GM10248 (cell line): ENCODE data around the gene MAP3K19.
A peak's percentile ranks its signal among the peaks of the same experiment; 100 is the strongest.

ENCODE experiments used
- CTCF ChIA-PET: fragments of 300-600 bp; sonication (Branson Sonifier 250); formaldehyde crosslinking; extraction: SDS; loops from one replicate; lab custom pipeline; 2021; ENCODE audit warnings: antibody characterized with exemption; lab: Yijun Ruan, JAX
- POLR2A ChIA-PET: fragments of 350-650 bp; sonication (Branson Sonifier 250); formaldehyde crosslinking; extraction: SDS; loops from one replicate; lab custom pipeline; 2020; ENCODE audit warnings: antibody characterized with exemption; lab: Yijun Ruan, JAX
- DNase-seq: peaks from one replicate; pipeline ENCODE4 v3.0.0; 2012; ENCODE audit errors: extremely low spot score
- TF ChIP-seq, protein P1 (sequence below): IDR thresholded peaks from 2 replicates; pipeline ENCODE4 v1.5.1; 2012; ENCODE audit warnings: mild to moderate bottlenecking, low read depth; ENCODE audit errors: extremely low read depth, missing control alignments, control extremely low read depth

MAP3K19 gene

GRCh38 chr2:135004005-135004746 lies 43.1 kb downstream of the MAP3K19 start:
- DNase-seq = peak; percentile 82
- TF ChIP-seq, protein P1, sequence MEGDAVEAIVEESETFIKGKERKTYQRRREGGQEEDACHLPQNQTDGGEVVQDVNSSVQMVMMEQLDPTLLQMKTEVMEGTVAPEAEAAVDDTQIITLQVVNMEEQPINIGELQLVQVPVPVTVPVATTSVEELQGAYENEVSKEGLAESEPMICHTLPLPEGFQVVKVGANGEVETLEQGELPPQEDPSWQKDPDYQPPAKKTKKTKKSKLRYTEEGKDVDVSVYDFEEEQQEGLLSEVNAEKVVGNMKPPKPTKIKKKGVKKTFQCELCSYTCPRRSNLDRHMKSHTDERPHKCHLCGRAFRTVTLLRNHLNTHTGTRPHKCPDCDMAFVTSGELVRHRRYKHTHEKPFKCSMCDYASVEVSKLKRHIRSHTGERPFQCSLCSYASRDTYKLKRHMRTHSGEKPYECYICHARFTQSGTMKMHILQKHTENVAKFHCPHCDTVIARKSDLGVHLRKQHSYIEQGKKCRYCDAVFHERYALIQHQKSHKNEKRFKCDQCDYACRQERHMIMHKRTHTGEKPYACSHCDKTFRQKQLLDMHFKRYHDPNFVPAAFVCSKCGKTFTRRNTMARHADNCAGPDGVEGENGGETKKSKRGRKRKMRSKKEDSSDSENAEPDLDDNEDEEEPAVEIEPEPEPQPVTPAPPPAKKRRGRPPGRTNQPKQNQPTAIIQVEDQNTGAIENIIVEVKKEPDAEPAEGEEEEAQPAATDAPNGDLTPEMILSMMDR = peak; percentile 94
- POLR2A ChIA-PET = no interaction called here
- CTCF ChIA-PET = interaction anchor here (0.7 to 7.9 kb wide), 61 partner anchors 9 to 1383 kb away, joined by 3 to 133 read pairs (median 4); partner anchors contain the start of genes RAB3GAP1 and ZRANB3

GRCh38 chr2:135002836-135003235 lies 44.4 kb downstream of the MAP3K19 start:
- TF ChIP-seq, protein P1 = no peak
- ChIA-PET POLR2A (no interaction called here), CTCF (interaction anchor here (1.8 to 7.9 kb wide), 8 partner anchors 8 to 1382 kb away, joined by 7 to 133 read pairs (median 16); no protein-coding TSS in a partner anchor)
- DNase-seq = no peak

GRCh38 chr2:134999521-134999920 lies 47.7 kb downstream of the MAP3K19 start:
- ChIA-PET POLR2A (no interaction called here), CTCF (interaction anchor here (1.5 to 7.1 kb wide), 2 partner anchors 17 to 710 kb away, joined by 5 to 59 read pairs; no protein-coding TSS in a partner anchor)
- no peak for DNase-seq
- TF ChIP-seq, protein P1 = no peak

- TF ChIP-seq, protein P1 = peak; percentile 49
- ChIA-PET POLR2A (no interaction called here), CTCF (interaction anchor here (0.6 to 6.4 kb wide), 18 partner anchors 9 to 917 kb away, joined by 3 to 64 read pairs (median 4); no protein-coding TSS in a partner anchor)
Measured at GRCh38 chr2:134988994-134989605, 58.1 kb downstream of the MAP3K19 start.

DNA sequence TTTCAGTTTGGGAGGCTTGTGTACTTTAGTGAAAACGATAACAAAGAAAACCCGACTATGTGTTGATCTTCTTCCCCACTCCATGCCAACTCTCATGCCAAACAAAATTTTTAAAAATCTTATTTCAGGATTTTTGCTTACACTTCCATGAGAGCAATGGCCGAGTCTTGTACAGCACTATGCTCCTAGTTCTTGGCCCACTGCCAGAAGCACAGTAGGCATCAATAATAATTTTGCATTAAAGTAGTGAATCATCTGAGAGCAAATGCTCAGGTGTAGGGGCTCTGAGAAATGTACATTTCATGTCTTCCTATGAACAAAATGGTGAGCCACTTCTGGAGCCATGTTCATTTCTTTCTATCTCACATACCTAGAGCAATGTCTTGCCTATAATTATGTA lies 62.2 kb downstream of the MAP3K19 start:
- no peak for DNase-seq
- ChIA-PET POLR2A (no interaction called here), CTCF (no interaction called here)
- TF ChIP-seq, protein P1 = no peak

More at GRCh38 chr2:134988994-134989605, 58.1 kb downstream of the MAP3K19 start:
- DNase-seq = peak; percentile 34

GRCh38 chr2:134982603-134983002 lies 64.6 kb downstream of the MAP3K19 start:
- ChIA-PET POLR2A (no interaction called here), CTCF (interaction anchor here (1.2 to 2.1 kb wide), 4 partner anchors 12 to 727 kb away, joined by 3 to 7 read pairs (median 4); no protein-coding TSS in a partner anchor)
- DNase-seq = no peak
- TF ChIP-seq, protein P1 = no peak
